GM13977 (cell line): ENCODE measurements around the gene TTLL10.

Source experiments
- DNase-seq: peaks from one replicate; pipeline ENCODE4 v3.0.0; 2012; ENCODE audit warnings: low spot score
- CTCF ChIP-seq: IDR thresholded peaks from 2 replicates; pipeline ENCODE4 v1.5.1; 2012; ENCODE audit warnings: mild to moderate bottlenecking, control low read depth; ENCODE audit not compliant: insufficient read depth; ENCODE audit errors: extremely low read depth, missing control alignments
- in situ Hi-C: fragments of 300-500 bp; cut with MboI; formaldehyde crosslinking; loops from one replicate; pipeline ENCODE4 v1.12.0; 2022; ENCODE audit warnings: low sequenced_read_pairs, low pct_unique_long_range_greater_than_20kb, mixed read lengths, inconsistent platforms; ENCODE audit not compliant: unreplicated experiment

Gene TTLL10

GRCh38 chr1:1203561-1204424 lies 30.1 kb downstream of the TTLL10 start:
- TF ChIP-seq CTCF = no peak
- no peak for DNase-seq
- in situ Hi-C loops = no loop called here

GRCh38 chr1:1204425-1204920 lies 30.8 kb downstream of the TTLL10 start:
- in situ Hi-C loops = no loop called here
- no peak for TF ChIP-seq CTCF
- DNase-seq = no peak

GRCh38 chr1:1204998-1205768 lies 31.5 kb downstream of the TTLL10 start:
- in situ Hi-C loops = no loop called here
- no peak for TF ChIP-seq CTCF
- DNase-seq = no peak

- in situ Hi-C loops = no loop called here
- DNase-seq = no peak
- peak; percentile 1 for TF ChIP-seq CTCF
These were observed 32.2 kb downstream of the TTLL10 start for GRCh38 chr1:1205769-1206375.

GRCh38 chr1:1206376-1206965 lies 32.8 kb downstream of the TTLL10 start, which contains the start of gene TNFRSF18:
TNFRSF18 (minus strand) TSS chr1:1206592; CDS start chr1:1206571, 21 bp downstream.
- TF ChIP-seq CTCF = no peak
- DNase-seq = peak; percentile 81
- in situ Hi-C loops = no loop called here

GRCh38 chr1:1206966-1207531 lies 33.4 kb downstream of the TTLL10 start:
- TF ChIP-seq CTCF = peak; percentile 10
- in situ Hi-C loops = no loop called here
- no peak for DNase-seq
